IMR-90 (cell line): ENCODE data around the gene STON2.

ENCODE experiments used
- CTCF ChIP-seq: conservative IDR thresholded peaks from 2 replicates; pipeline ENCODE4 v1.5.1; 2012; ENCODE audit warnings: mild to moderate bottlenecking, low read depth, low read length, improper control_type of control experiment
- MXI1 ChIP-seq: IDR thresholded peaks from 2 replicates; pipeline ENCODE4 v1.6.1; 2012; ENCODE audit warnings: low read depth, mild to moderate bottlenecking, low read length, moderate library complexity, borderline replicate concordance
- NFE2L2 ChIP-seq: fragments of 150-350 bp; IDR thresholded peaks from 2 replicates; pipeline ENCODE4 v1.6.1; 2016; ENCODE audit warnings: low read depth, mild to moderate bottlenecking, low read length
- POLR2A ChIP-seq: IDR thresholded peaks from 2 replicates; pipeline ENCODE4 v1.6.1; 2012; ENCODE audit warnings: mild to moderate bottlenecking, low read depth, low read length
- USF2 ChIP-seq: fragments of 150-350 bp; IDR thresholded peaks from 2 replicates; pipeline ENCODE4 v1.6.1; 2017; ENCODE audit warnings: mild to moderate bottlenecking, antibody characterized with exemption, low read length, low read depth

GRCh38 chr14:81243499-81243898, 156.6 kb downstream of the STON2 start:
- no peak for TF ChIP-seq USF2
- TF ChIP-seq POLR2A: no peak
- TF ChIP-seq CTCF: no peak
- no peak for TF ChIP-seq NFE2L2
- TF ChIP-seq MXI1: no peak
